Trophoblast cell (in vitro differentiated cells and primary cell): ENCODE data around the gene JAM3.

ENCODE experiments used
- DNase-seq, 2 donors: peaks; one replicate each; pipeline ENCODE4 v3.0.0-alpha.2; 2016
- H2AFZ ChIP-seq: 2 replicates; pipeline ENCODE4 v1.6.1; 2013; ENCODE audit warnings: low read length, moderate library complexity, mild to moderate bottlenecking; ENCODE audit not compliant: insufficient read depth, poor library complexity
- H2AK5ac ChIP-seq: 2 replicates; pipeline ENCODE4 v1.6.1; 2013; ENCODE audit warnings: mild to moderate bottlenecking, low read length
- H2BK120ac ChIP-seq: 2 replicates; pipeline ENCODE4 v1.6.1; 2013; ENCODE audit warnings: low read length, mild to moderate bottlenecking, moderate library complexity; ENCODE audit not compliant: insufficient read depth, poor library complexity
- H2BK12ac ChIP-seq: 2 replicates; pipeline ENCODE4 v1.6.1; 2013; ENCODE audit warnings: mild to moderate bottlenecking, low read length, moderate library complexity
- H2BK5ac ChIP-seq: 2 replicates; pipeline ENCODE4 v1.6.1; 2013; ENCODE audit warnings: low read length, low read depth, moderate library complexity, mild to moderate bottlenecking; ENCODE audit not compliant: poor library complexity
- H3K14ac ChIP-seq: 2 replicates; pipeline ENCODE4 v1.6.1; 2013; ENCODE audit warnings: mild to moderate bottlenecking, low read length
- H3K18ac ChIP-seq: 2 replicates; pipeline ENCODE4 v1.6.1; 2013; ENCODE audit warnings: mild to moderate bottlenecking, low read length
- H3K23ac ChIP-seq: 2 replicates; pipeline ENCODE4 v1.6.1; 2013; ENCODE audit warnings: low read length
- H3K27ac ChIP-seq: 2 replicates; pipeline ENCODE4 v1.5.1; 2013; ENCODE audit warnings: low read depth, mild to moderate bottlenecking, inconsistent platforms, low read length, moderate library complexity
- H3K27me3 ChIP-seq: 2 replicates; pipeline ENCODE4 v1.6.1; 2013; ENCODE audit warnings: inconsistent platforms, mild to moderate bottlenecking, low read length, moderate library complexity; ENCODE audit not compliant: insufficient read depth
- H3K36me3 ChIP-seq, 2 experiments: 1 replicate in 1 of 2; 2 replicates in 1 of 2; pipeline ENCODE4 v1.6.1; 2013; ENCODE audit warnings: low read length in 2 of 2, mild to moderate bottlenecking in 2 of 2, moderate library complexity in 1 of 2; ENCODE audit not compliant: insufficient read depth in 2 of 2, control insufficient read depth in 1 of 2
- H3K4ac ChIP-seq: 2 replicates; pipeline ENCODE4 v1.6.1; 2013; ENCODE audit warnings: low read depth, mild to moderate bottlenecking, low read length, moderate library complexity
- H3K4me1 ChIP-seq, 2 experiments: 1 replicate in 1 of 2; 2 replicates in 1 of 2; pipeline ENCODE4 v1.6.1; 2013; ENCODE audit warnings: low read length in 2 of 2, mild to moderate bottlenecking in 2 of 2, moderate library complexity in 1 of 2; ENCODE audit not compliant: insufficient read depth in 2 of 2, control insufficient read depth in 1 of 2
- H3K4me2 ChIP-seq: 2 replicates; pipeline ENCODE4 v1.6.1; 2013; ENCODE audit warnings: inconsistent platforms, mild to moderate bottlenecking, low read length, moderate library complexity
- H3K4me3 ChIP-seq: 2 replicates; pipeline ENCODE4 v1.5.1; 2013; ENCODE audit warnings: mild to moderate bottlenecking, low read depth, low read length, inconsistent platforms
- H3K79me1 ChIP-seq: one replicate; pipeline ENCODE4 v1.6.1; 2013; ENCODE audit warnings: low read length
- H3K79me2 ChIP-seq: 2 replicates; pipeline ENCODE4 v1.6.1; 2013; ENCODE audit warnings: low read length, mild to moderate bottlenecking; ENCODE audit not compliant: control insufficient read depth, insufficient read depth, poor library complexity
- H3K9ac ChIP-seq: 2 replicates; pipeline ENCODE4 v1.6.1; 2013; ENCODE audit warnings: mild to moderate bottlenecking, low read length
- H3K9me3 ChIP-seq: 2 replicates; pipeline ENCODE4 v1.6.1; 2013; ENCODE audit warnings: low read depth, mild to moderate bottlenecking, control low read depth, inconsistent platforms, low read length; ENCODE audit not compliant: insufficient read depth
- H4K12ac ChIP-seq: 2 replicates; pipeline ENCODE4 v1.6.1; 2013; ENCODE audit warnings: low read depth, mild to moderate bottlenecking, low read length, moderate library complexity
- H4K8ac ChIP-seq: 2 replicates; pipeline ENCODE4 v1.6.1; 2013; ENCODE audit warnings: low read depth, mild to moderate bottlenecking, low read length, moderate library complexity
- H4K91ac ChIP-seq: one replicate; pipeline ENCODE4 v1.6.1; 2013; ENCODE audit warnings: low read depth, mild to moderate bottlenecking, low read length, moderate library complexity
- WGBS: extraction: QIAGEN DNeasy Blood & Tissue Kit; methylation state at CpG from one replicate; pipeline ENCODE4 v1.1.7; 2013; ENCODE audit warnings: missing lambda C conversion rate; ENCODE audit not compliant: insufficient read length, insufficient coverage; ENCODE audit errors: extremely low coverage; 5-methylcytosine and 5-hydroxymethylcytosine counted together

The JAM3 gene

DNA sequence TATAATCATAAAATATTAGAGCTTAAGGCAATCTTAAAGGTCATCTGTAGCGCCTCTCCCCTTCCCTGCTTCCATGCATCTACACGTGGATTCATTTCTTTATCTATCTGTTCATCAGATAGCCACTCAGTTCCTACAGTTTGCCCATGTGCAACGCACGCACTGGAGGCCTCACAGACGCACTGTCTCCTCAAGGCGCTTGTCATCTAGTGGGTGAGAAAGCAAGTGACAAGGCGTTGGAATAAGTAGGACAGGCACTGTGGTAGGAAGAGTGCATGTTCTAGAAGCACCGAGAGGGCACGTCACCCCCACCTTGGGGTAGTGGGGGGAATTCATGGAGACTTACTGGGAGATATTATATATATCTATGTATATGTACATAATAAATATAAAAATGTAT, 20.8 kb upstream of the JAM3 start:
- peaks cover 2% of the 10 kb centered on the region in 2 experiments for H3K4me1 ChIP-seq

DNA sequence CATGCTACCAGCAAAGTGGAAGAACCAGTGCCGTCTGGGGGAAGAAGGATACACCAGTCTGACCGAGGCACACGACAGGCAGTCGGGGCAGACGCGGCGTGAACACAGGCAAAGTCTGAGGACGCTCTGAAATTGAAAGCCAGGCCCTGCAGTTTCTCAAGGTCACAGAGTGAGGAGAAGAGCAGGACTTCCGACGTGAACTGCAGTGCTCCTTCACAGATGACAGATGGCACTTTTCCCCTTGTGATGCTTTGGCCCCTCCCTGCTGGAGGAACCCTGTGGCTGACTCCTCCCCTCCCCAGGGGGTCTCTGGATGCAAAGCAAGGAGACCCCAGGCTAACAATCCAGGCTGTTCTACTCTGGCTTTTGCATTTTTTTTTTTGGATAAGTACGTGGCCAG, 19.6 kb upstream of the JAM3 start:
- Histone ChIP-seq H3K4me1 (peaks cover 2% of the 10 kb centered on the region in 2 experiments), H2BK12ac (no peak overlapping the region), H4K91ac (no peak overlapping the region), H3K79me1 (no peaks in the 10 kb centered on the region), H3K79me2 (no peaks in the 10 kb centered on the region), H3K4me2 (no peak overlapping the region), H3K18ac (no peak overlapping the region), H2AK5ac (no peak overlapping the region), H3K9me3 (no peaks in the 10 kb centered on the region), H3K23ac (no peak overlapping the region), H4K12ac (no peak overlapping the region), H2AFZ (no peak overlapping the region), H3K9ac (no peak overlapping the region), H3K27ac (no peak overlapping the region), H3K4me3 (no peak overlapping the region), H3K14ac (no peak overlapping the region), H4K8ac (no peak overlapping the region), H2BK120ac (no peak overlapping the region), H3K36me3 (no peaks in the 10 kb centered on the region), H2BK5ac (no peak overlapping the region), H3K4ac (no peak overlapping the region), H3K27me3 (no peaks in the 10 kb centered on the region)
- no CpG with 5 or more reads among the region's 11 CpGs for WGBS
- no peak for DNase-seq

More for the DNA sequence above, 20.8 kb upstream of the JAM3 start:
- Histone ChIP-seq H3K79me1 (no peaks in the 10 kb centered on the region), H3K4me3 (no peak overlapping the region), H3K23ac (no peak overlapping the region), H3K14ac (no peak overlapping the region), H3K27me3 (no peaks in the 10 kb centered on the region), H3K9me3 (no peaks in the 10 kb centered on the region), H3K9ac (no peak overlapping the region), H3K36me3 (no peaks in the 10 kb centered on the region), H2BK5ac (no peak overlapping the region), H4K91ac (no peak overlapping the region), H3K79me2 (no peaks in the 10 kb centered on the region), H2AK5ac (no peak overlapping the region), H4K8ac (no peak overlapping the region), H3K4ac (no peak overlapping the region), H2AFZ (no peak overlapping the region), H3K18ac (no peak overlapping the region), H2BK120ac (no peak overlapping the region), H2BK12ac (no peak overlapping the region), H4K12ac (no peak overlapping the region), H3K27ac (no peak overlapping the region), H3K4me2 (no peak overlapping the region)
- no CpG with 5 or more reads among the region's 9 CpGs for WGBS
- no peak for DNase-seq

DNA sequence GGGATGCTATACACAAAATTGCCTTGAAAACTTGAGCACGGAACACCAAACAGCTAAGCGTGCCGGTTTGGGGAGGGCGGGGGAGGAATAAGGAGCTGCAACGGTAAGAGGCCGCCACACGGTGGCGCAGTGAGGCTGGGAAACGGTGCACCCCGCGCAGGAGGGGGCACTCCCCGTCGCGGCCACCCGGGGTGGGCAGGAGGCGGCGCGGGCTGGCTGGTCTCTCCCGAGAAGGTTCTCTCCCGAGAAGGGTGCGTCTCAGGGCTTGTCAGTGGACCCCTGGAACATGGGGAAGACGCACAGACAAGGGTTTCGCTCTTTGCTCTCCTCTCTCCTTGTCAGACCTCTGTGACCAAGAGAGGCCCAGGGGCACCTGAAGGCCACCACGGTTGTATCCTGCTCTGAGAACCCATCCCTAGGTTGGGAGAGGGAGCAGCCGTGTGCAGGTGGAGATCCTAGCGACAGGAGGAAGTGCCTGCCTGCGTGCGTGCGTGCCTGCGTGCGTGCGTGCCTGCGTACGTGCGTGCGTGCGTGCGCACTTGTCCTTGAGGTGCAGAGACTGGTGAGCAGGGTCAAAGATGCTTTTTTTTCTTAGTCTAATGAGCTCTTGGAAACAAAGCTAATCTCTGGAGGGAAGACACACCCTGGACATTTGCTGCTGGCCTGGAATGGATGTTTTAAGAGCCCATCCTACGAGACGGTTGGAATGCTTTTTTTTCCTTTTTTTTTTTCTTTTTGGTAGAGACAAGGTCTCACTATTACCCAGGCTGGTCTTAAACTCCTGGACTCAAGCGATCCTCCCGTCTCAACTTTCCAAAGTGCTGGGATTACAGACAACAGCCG, 18.1 kb upstream of the JAM3 start:
- Histone ChIP-seq H2BK120ac (no peak overlapping the region), H3K4me1 (peaks cover 2% of the 10 kb centered on the region in 2 experiments), H4K8ac (no peak overlapping the region), H2BK5ac (no peak overlapping the region), H2AFZ (no peak overlapping the region), H3K14ac (no peak overlapping the region), H2BK12ac (no peak overlapping the region), H4K12ac (no peak overlapping the region), H3K27ac (no peak overlapping the region), H3K9me3 (no peaks in the 10 kb centered on the region), H3K23ac (no peak overlapping the region), H2AK5ac (no peak overlapping the region), H4K91ac (no peak overlapping the region), H3K4ac (no peak overlapping the region), H3K4me3 (no peak overlapping the region), H3K36me3 (no peaks in the 10 kb centered on the region), H3K27me3 (no peaks in the 10 kb centered on the region), H3K79me2 (no peaks in the 10 kb centered on the region), H3K4me2 (peak overlapping the region; percentile 50), H3K9ac (no peak overlapping the region), H3K18ac (no peak overlapping the region), H3K79me1 (no peaks in the 10 kb centered on the region)
- peak; percentile 70 to 87 for DNase-seq
- WGBS: no CpG with 5 or more reads among the region's 43 CpGs

DNA sequence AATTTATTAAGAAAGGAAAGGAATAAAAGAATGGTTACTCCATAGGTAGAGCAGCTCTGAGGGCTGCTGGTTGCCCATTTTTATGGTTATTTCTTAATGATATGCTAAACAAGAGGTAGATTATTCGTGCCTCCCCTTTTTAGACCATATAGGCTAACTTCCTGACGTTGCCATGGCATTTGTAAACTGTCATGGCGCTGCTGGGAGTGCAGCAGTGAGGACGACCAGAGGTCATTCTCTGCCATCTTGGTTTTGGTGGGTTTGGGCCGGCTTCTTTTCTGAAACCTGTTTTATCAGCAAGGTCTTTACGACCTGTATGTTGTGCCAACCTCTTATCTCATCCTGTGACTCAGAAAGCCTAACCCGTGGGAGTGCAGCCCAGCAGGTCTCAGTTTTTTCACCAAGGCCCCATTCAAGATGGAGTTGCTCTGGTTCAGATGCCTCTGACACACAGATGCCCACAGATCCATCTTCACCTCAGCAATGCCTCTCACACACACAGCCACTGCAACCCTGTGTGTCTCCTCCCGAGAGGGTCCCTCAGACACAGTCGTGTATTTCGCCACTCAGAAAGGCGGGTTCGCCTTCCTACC, 16.4 kb upstream of the JAM3 start:
- H4K91ac ChIP-seq: no peak overlapping the region
- H3K4me3 ChIP-seq: no peak overlapping the region
- no peak overlapping the region for H3K9ac ChIP-seq
- H2BK120ac ChIP-seq: no peak overlapping the region
- H3K27me3 ChIP-seq: no peaks in the 10 kb centered on the region
- no peak overlapping the region for H3K23ac ChIP-seq
- H3K79me1 ChIP-seq: no peaks in the 10 kb centered on the region
- H3K36me3 ChIP-seq: no peaks in the 10 kb centered on the region
- no peak overlapping the region for H3K4me2 ChIP-seq
- no CpG with 5 or more reads among the region's 12 CpGs for WGBS
- no peak overlapping the region for H3K14ac ChIP-seq
- H3K27ac ChIP-seq: no peak overlapping the region
- no peaks in the 10 kb centered on the region for H3K79me2 ChIP-seq
- H2BK5ac ChIP-seq: no peak overlapping the region
- H3K9me3 ChIP-seq: no peaks in the 10 kb centered on the region
- no peak overlapping the region for H2AK5ac ChIP-seq
- no peak overlapping the region for H3K18ac ChIP-seq
- H3K4ac ChIP-seq: no peak overlapping the region
- no peak for DNase-seq
- peaks cover 2% of the 10 kb centered on the region in 2 experiments for H3K4me1 ChIP-seq
- no peak overlapping the region for H4K12ac ChIP-seq
- no peak overlapping the region for H2AFZ ChIP-seq
- no peak overlapping the region for H2BK12ac ChIP-seq
- H4K8ac ChIP-seq: no peak overlapping the region
